ENCODE results near the gene ACYP2.
"Not testable (repeated sequence)": the region's sequence is repeated elsewhere in the genome, so short reads cannot be mapped to it uniquely, and the experiment has no call there.

ACYP2 gene

DNA sequence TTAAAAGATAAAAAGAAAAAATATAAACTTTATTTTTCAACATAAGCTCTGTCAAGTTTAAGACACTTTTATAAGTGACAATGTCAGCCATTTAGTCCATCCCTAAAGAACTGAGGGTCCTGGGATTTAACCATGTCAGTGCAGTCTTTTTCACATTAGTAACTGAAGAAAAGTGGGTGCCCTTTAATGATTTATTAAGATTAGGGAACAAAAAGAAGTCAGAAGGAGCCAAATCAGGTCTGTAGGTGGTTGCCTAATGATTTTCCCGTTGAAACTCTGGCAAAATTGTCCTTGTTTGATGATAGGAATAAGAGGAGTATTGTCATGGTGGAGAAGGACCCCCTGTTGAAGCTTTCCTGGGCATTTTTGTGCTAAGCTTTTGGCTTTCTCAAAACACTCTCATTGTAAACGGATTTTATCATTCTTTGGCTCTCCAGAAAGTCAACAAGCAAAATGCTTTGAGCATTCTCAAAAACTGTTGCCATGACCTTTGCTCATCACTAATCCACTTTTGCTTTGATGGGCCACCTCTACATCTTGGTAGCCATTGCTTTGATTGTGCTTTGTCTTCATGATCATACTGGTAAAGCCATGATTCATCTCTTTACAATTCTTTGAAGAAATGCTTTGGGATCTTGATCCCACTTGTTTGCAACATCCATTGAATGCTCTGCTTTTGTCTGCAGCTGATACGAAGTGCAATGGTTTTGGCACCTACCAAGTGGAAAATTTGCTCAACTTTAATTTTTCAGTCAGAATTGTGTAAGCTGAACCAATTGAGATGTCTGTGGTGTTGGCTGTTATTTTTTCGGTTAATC lies 118.6 kb downstream of the ACYP2 start:
- no peak for DNase-seq

DNA sequence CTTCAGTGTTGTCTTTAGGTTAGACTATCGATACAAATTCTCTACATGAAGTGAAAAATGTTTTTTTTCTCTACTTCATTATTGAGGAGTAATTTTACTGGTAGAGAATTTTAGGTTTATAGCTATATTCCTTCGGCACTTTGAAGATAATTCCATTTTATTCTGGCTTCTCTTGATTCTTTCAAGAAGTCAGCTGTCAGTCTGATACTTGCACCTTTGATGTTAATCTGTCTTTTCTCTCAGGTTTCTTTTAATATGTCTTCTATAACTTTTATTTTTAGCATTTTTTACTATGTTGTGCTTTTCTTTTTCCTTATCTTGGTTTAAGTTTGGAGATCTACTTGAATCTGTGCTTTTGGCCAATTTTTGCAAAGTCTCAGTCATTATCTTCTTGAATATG lies 122.0 kb downstream of the ACYP2 start:
- no peak for DNase-seq

DNA sequence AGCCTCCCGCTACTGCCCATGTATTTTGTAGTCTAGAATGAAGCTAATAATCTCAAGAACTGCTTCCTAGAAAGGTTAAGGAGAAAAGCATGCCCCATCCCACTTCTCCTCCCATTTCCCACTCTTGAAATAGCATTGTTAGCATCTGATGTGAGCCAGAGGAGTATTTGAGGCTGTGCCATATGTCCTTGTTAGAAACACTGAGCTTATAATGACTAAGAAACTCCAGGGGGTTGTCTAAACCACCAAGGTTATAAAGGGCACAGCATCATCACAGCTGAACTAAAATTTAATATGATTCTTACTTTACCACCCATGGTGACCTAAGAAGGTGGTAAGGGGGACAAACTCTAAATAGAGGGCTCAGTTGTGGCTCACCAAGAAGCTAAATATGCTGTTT lies 124.0 kb downstream of the ACYP2 start:
- DNase-seq = no peak

GRCh38 chr2:54240515-54241469 lies 125.4 kb downstream of the ACYP2 start:
- DNase-seq = no peak

DNA sequence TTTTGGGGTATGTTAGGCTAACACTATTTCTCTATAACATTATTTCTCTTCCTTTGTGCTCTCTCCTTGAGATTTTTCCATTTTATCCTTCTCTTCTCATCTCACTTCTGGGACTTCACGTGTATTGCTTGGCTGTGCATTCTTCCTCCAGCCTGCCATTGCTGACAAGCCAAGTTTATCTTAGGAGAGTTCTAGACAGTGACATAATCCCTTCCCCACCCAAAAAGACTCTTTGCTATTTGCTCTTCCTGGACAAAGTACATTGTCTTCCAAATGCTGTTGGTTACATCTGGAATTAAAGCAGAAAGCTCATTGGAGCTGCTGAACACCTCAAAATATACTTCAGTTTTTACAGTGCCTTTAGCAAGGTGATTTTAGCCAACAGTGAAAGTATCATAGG lies 131.7 kb downstream of the ACYP2 start:
- no peak for DNase-seq

- DNase-seq = no peak
These were observed 134.2 kb downstream of the ACYP2 start for GRCh38 chr2:54249629-54250028.

DNA sequence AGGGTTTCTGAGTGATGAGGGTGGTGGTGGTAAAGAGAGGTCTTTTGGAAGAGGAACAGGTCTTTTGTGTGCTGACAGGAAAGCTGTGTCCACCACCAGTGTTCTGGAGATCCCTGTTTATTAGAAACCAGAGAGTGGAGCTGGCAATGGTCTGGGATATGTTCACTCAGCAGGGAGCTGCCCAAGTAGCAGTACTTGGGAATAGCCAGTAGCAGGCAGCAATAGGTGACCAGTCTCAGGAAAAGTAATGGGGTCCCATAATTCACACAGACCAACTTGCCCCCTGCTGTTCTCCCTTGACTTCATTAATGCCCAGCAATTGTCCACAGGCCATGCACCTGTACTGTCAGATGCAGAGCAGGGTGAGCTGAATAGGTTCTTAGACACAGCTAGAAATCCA lies 138.8 kb downstream of the ACYP2 start:
- DNase-seq = no peak

GRCh38 chr2:54255230-54256090 lies 140.0 kb downstream of the ACYP2 start:
- DNase-seq = no peak

GRCh38 chr2:54256091-54256694 lies 140.8 kb downstream of the ACYP2 start, which contains the start of gene TSPYL6:
TSS of gene TSPYL6 (minus strand) at chr2:54256229. CDS start at chr2:54256151, 78 bp downstream.
- DNase-seq = no peak

DNA sequence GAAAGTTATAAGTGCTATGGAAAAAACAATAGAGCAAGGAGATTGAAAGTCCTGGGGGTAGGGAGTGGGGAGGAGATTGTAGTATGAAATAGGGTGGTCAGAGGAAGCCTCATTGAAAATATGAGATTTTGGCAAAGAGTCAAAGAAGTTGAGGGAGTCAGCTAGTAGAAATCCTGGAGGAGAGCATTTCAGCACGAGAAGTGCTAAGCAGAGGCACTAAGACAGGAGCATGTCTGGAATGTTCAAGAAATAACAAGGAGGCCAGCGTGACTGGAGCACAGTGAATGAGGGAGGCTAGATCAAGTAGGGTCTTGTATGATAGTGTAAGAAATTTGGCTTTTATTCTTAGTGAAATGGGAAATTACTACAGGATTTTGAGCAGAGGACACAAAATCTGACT lies 142.8 kb downstream of the ACYP2 start:
- DNase-seq = no peak

- DNase-seq = no peak
These were observed 144.2 kb downstream of the ACYP2 start for GRCh38 chr2:54259413-54260240.

DNA sequence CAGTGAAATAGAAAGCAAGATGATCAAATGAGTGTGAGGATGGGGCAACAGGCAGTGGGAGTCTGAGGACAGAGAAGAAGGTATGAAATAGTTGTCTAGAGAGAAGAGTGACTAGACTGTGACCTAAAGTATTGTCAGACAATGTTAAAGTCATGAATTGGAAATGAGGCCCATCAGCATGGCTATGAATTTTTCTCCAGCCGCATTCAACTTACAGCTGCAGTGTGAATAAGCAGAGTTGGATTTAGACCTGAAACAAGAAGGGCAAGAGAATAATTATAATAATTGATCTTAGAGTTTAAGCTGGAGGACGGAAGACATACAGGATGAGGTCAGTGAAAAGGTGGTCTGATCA lies 144.8 kb downstream of the ACYP2 start:
- DNase-seq = no peak

DNA sequence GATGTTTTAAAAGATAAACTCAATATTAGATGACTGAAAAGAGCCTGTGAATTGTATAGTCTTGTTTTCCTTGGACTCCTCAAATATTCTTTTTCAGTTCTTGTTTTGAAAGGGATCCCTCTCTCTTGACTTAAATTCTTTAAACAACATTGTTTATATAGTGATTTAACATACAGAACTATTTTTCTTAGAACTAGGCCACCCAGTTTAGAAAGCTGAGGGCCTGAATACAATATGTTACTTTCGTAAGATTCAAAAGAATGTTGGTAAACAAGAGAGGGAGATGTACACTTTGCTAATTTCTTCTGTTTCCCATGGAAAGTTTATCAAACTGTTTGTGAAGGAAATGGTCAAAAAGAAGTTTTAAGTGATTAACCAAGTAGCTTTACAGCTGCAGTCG lies 146.1 kb downstream of the ACYP2 start:
- DNase-seq = no peak

DNA sequence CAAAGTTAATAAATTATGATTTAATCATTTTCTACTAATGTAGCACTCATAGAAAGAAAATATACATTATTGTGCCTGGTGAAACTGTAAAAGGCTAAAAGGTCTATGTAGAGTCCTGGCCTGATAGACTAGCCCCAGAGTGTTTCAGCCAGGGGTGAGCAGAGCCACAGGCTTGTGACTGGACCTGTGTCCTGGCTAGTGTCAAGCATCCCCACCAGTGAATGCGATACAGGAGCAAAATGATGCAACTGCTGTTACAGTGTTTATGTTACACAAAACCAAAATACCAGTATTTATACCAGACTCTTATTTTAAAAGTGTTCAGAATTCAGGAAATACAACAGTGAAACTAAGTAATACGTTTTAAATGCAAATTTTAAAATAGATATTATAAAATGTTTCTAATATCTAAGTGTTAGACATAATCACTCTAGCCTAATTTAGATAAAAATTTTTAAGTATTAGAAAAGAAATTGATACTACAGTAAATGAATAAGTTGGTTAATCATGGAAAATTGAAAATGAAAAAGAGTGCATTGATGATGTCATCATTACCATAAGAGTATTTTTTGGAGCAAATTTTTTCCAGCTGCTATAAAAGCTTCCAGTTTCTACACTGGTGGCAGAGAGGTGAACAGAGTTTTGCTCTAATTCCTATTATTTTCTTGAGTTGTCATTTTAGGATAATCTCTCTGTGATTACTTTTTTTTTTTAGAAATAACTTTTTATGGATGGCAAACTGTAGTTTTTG lies 146.8 kb downstream of the ACYP2 start:
- DNase-seq = no peak

- not testable (repeated sequence) for DNase-seq
These were observed 149.7 kb downstream of the ACYP2 start for GRCh38 chr2:54265081-54265480.

- DNase-seq = no peak
These were observed 152.2 kb downstream of the ACYP2 start for GRCh38 chr2:54267577-54267976.

DNA sequence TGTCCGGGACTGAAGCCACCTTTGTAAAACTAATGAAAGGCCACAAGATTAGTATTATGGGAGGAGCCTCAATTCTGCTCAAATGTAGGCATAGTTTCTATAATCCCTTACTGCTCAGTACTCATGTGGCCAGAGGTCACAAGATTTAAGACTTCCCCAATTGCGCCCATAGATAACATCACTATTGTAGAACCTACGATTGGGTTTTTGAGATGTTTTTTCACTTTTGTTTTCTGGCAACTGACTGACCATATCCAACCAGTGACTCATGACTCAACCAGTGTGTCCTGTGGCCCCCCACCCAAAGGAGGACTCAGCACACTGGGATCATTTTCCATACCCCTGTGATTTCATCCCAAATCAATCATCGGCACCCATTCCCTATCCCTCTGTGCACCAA lies 155.8 kb downstream of the ACYP2 start:
- no peak for DNase-seq

DNA sequence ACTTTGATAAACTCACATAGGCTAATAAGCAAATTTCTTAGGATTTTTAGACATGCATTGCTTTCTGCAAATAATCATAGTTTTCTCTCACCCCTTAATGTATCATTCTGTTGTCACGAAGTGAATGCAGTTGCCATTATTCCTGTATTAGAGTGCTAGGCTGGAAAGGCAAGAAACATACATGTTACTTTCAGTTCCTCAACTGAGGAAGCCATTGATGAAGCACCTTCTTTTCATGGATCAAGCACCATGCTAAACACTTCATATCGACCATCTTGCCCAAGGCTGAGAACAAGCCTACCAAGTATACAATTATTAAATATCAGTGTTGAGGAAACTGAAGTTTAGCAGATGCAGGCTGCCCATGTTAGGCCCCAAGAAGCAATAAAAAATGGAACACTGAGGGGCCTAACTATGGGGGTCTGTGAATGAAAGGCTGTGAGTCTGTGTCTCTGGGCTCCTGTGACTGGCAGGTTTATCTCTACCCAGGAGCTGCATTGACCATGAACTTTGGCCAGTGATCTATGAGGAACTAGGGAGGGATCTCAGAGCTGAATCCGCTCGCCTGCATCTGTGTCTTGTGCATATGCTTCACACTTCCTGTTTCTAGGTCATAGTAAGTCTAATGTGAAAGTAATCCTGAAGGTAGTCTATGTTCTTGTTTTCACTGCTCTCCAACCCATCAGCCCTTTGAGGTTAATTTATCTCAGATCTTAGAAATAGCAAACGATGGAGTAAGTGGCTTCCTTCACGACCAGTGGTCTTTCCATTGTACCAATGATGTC lies 156.6 kb downstream of the ACYP2 start:
- no peak for DNase-seq

DNA sequence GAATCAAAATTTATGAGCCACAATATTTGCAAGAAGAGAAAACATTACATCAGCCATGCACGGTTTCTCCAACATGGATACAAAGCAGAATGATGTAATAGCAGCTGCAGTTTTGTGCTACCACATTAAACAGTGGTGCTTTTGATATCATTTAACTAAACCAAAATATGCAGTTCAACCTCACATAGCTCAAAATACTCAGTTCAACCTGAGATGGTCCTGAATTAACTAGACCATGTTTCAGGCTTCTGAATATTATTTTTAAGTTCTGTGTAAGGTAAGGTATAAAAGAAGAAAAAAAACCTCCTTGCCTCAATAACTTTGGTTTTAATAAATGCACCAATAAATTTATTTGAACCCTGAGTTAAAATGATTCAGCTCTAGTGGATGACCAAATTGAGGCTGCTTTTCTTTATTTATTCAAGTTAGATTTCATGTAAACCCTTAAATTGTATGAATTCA lies 159.4 kb downstream of the ACYP2 start:
- DNase-seq = no peak

- DNase-seq = no peak
These were observed 160.1 kb downstream of the ACYP2 start for GRCh38 chr2:54275541-54275940.

All from SIG-M5 (cell line).